ENCODE measurements around the gene ATCAY. TPM values are rescaled to one million over a fixed set of nuclear protein-coding genes. Genes with fewer than 3 reads are reported as not detected.

ATCAY gene
- total RNA-seq, 4 donors from 2014 or later = not detected

GRCh38 chr19:3975144-3975543 is 94.7 kb downstream of the ATCAY start:
- 66 to 68% methylated on average over 6 to 8 of the region's 8 CpGs for WGBS, 2 donors
- intact Hi-C loops (cut with DNase I) = no loop called here
- Histone ChIP-seq H3K27me3 (no peaks in the 10 kb centered on the region), H3K4me3 (no peak overlapping the region), H3K4me1 (peaks cover 0 to 50% (median 6%) of the 10 kb centered on the region in 3 donors), H3K36me3 (peaks cover 43 to 58% (median 47%) of the 10 kb centered on the region in 3 donors), H3K9me3 (no peaks in the 10 kb centered on the region), H3K27ac (no peak overlapping the region)
- TF ChIP-seq CTCF (IDR thresholded peaks at IDR 0.05) (no peak), POLR2A (IDR thresholded peaks at IDR 0.05) (no peak)
- DNase-seq = no peak

- DNase-seq = no peak
- Histone ChIP-seq H3K27ac (no peak overlapping the region), H3K9me3 (no peaks in the 10 kb centered on the region), H3K4me1 (peaks cover 4 to 50% (median 5%) of the 10 kb centered on the region in 3 donors), H3K36me3 (peaks cover 48 to 63% (median 52%) of the 10 kb centered on the region in 3 donors), H3K4me3 (no peak overlapping the region), H3K27me3 (no peaks in the 10 kb centered on the region)
- no peak for TF ChIP-seq CTCF (IDR thresholded peaks at IDR 0.05)
- no peak for TF ChIP-seq POLR2A (IDR thresholded peaks at IDR 0.05)
- intact Hi-C loops (cut with DNase I) = no loop called here
- 83 to 84% methylated on average over 11 to 14 of the region's 14 CpGs for WGBS, 2 donors
Measured at GRCh38 chr19:3975637-3976087, 95.2 kb downstream of the ATCAY start.

- H3K36me3 ChIP-seq = peaks cover 58 to 73% (median 62%) of the 10 kb centered on the region in 3 donors
- WGBS, 2 donors = 87 to 95% methylated on average over 4 to 10 of the region's 29 CpGs
- no peak for DNase-seq
Measured at GRCh38 chr19:3976495-3977241, 96.2 kb downstream of the ATCAY start.

More at GRCh38 chr19:3976495-3977241, 96.2 kb downstream of the ATCAY start:
- TF ChIP-seq POLR2A (IDR thresholded peaks at IDR 0.05) (no peak), CTCF (IDR thresholded peaks at IDR 0.05) (no peak)
- Histone ChIP-seq H3K27ac (peak overlapping the region in 1 of 4 donors; percentile 39), H3K27me3 (no peaks in the 10 kb centered on the region), H3K4me1 (peaks cover under 1 to 55% (median 5%) of the 10 kb centered on the region in 3 donors), H3K9me3 (no peaks in the 10 kb centered on the region), H3K4me3 (no peak overlapping the region)
- intact Hi-C loops (cut with DNase I) = no loop called here

Small RNA genes lying within 50 kb of the gene (small RNA-seq; reads per million reads assigned to genes)
- gene RN7SL202P = 0 reads per million in 4 donors

Other genes starting within 250 kb of the ATCAY start
- gene PIP5K1C, start 180.2 kb upstream of the ATCAY start, total RNA-seq = 10 to 100 TPM; 12.0 to 25.3 (median 15.2) TPM
- gene TJP3, start 172.3 kb upstream of the ATCAY start, total RNA-seq = 10 to 100 TPM; 23.7 to 71.1 (median 28.0) TPM
- 10 to 100 TPM; 12.9 to 26.5 (median 22.7) TPM for gene APBA3, start 119.0 kb upstream of the ATCAY start, total RNA-seq
- gene MRPL54, start 118.0 kb upstream of the ATCAY start, total RNA-seq = 10 to 100 TPM; 50.2 to 79.9 (median 60.9) TPM
- not detected for gene RAX2, start 108.5 kb upstream of the ATCAY start, total RNA-seq
- 1 to 10 TPM in 3 of 4 donors, not detected in 1; 1.1 to 4.4 (median 2.1) TPM for gene MATK, start 94.3 kb upstream of the ATCAY start, total RNA-seq
- not detected for gene ZFR2, start 11.6 kb upstream of the ATCAY start, total RNA-seq
- not detected for gene NMRK2, start 52.4 kb downstream of the ATCAY start, total RNA-seq
- gene DAPK3, start 90.4 kb downstream of the ATCAY start, total RNA-seq = 10 to 100 TPM; 38.2 to 60.4 (median 45.9) TPM
- 1,000 to 10,000 TPM; 1,210 to 2,054 (median 1,565) TPM for gene EEF2, start 104.8 kb downstream of the ATCAY start, total RNA-seq
- gene PIAS4, start 127.1 kb downstream of the ATCAY start, total RNA-seq = 10 to 100 TPM; 11.4 to 15.1 (median 13.0) TPM
- 100 to 1,000 TPM in 1 of 4 donors, 10 to 100 TPM in 3; 60.5 to 187 (median 81.2) TPM for gene ZBTB7A, start 186.2 kb downstream of the ATCAY start, total RNA-seq
- gene MAP2K2, start 243.4 kb downstream of the ATCAY start, total RNA-seq = 100 to 1,000 TPM in 1 of 4 donors, 10 to 100 TPM in 3; 76.9 to 128 (median 93.8) TPM

Data from esophagus squamous epithelium (tissue), 5 donors.